Measurements from ENCODE around the gene SAXO1.

GRCh38 chr9:18928711-18929110 is 104.3 kb downstream of the SAXO1 start:
- TF ChIP-seq CTCF (IDR thresholded peaks at IDR 0.05; ENCODE audit: insufficient read depth, low read depth, low read length) = no peak
- no peak for TF ChIP-seq EZH2 (IDR thresholded peaks at IDR 0.05; ENCODE audit: insufficient read depth, low read length)
